GM18502 (cell line): ENCODE data around the gene ZNF474.

Experiments
- ATAC-seq: cut with Tn5 transposase; IDR thresholded peaks from one replicate; pipeline ENCODE4 v1.9.1; 2021; ENCODE audit warnings: mild to moderate bottlenecking; ENCODE audit not compliant: unreplicated experiment, poor library complexity

Gene ZNF474

DNA sequence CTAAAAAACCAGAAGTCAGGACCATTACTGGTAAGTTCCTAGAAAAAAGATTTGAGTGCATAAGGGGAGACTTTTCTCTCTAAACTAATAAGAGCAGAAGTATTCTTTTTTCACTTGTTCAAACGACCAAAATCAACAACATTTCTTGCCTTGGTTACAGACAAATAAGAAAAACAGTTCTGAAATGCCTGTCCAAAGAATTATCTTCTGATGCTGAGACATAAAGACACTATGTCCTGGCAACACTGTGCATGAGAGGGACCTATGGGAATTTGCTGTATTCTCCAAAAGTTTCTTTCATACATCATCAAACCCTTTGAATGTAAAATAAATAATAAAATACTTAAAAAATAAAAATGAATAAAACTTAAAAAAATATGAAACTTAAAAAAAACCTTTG lies 50.4 kb downstream of the ZNF474 start:
- ATAC-seq: no peak

DNA sequence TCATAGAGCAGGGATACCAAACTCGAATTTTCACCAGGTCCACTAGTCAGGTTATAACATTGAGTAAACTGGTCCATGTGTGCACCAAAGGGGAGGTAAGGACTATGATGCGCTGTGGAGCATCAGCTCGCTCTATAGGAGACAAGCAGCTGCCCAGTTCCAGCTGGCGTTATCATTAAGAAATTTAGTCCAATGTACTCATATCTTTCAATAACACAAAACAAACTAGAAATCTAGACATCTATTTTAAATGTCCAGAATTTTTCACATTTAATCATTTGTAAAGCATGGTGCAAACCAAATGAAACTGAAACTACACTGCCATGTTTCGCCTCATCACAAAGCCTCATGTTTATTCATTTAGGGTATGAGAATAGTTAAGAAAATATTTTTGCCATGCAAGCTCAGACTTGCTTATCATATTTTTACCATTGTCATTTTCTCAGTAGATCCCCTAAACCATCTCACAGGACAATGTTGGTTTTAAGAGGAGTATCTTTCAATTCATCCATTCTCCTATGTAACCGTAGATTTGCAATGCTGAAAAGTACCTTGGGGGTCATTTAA lies 50.9 kb downstream of the ZNF474 start:
- ATAC-seq: no peak

DNA sequence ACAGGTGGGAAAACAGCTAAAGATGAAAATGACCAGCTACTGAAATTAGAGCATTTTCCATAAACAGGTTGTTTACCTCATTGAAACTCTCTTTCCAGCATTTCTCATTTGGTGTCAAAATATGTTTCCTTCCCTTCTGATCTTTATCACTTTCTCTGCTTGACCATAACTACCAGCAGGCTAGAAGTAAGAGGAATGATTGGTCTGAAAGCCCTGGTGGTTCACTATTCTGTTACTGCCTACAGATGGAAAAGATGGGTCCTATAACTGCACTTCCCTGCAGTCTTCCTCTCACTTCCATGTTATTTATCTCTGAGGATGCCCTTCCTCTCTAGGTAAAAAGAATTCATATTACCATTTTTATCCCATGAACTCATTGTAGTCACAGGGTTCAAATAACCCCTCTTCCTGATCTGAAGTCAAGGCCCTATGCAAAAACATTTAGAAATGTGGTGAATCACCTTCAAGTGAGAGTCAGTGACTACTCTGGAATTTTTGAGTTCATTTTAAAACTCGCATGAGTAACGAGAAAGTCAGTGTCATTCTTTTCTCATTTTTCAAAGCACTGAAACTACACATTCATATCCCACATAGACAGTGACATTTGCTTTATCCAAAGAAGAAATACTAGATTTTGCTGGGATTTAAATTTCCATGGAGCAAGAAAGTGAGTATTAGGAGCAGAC lies 51.7 kb downstream of the ZNF474 start:
- no peak for ATAC-seq

DNA sequence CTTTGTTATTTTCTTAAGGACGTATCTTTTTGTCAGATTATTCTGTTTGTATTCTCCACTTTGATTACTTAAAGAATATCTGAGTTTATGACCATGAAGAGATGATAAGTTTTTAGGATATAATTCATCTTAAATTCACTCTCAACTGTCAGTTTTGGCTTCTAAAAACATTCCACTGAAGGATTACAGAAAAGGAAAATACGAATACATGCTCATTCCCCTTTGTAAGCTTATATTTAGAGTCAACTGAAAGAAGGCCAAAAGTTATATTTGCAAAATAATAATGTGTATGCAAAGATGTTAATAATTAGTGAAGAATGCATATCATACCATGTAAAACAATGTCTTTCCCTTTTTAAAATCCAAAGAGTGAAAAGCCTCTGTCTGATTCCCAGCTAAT lies 52.5 kb downstream of the ZNF474 start:
- ATAC-seq: no peak

DNA sequence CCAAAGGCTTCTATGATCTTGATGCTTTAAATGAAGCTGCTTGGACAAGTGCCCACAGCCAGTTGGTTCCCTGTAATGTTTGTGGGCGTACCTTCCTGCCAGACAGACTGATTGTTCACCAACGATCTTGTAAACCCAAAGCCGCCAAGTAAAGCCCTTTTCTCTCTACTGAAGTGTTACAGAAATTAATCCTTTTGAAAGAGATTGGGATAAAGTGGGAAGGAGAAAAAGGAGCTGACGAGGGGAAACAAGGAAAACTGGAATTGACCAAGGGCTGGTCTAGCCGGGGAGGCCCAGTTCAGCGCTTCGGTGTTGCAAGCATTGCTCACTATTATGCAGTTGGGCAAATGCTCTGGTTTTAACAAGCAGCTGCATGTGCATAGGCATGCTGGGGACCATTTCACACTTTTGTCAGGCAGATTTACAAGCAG lies 53.2 kb downstream of the ZNF474 start:
- no peak for ATAC-seq

DNA sequence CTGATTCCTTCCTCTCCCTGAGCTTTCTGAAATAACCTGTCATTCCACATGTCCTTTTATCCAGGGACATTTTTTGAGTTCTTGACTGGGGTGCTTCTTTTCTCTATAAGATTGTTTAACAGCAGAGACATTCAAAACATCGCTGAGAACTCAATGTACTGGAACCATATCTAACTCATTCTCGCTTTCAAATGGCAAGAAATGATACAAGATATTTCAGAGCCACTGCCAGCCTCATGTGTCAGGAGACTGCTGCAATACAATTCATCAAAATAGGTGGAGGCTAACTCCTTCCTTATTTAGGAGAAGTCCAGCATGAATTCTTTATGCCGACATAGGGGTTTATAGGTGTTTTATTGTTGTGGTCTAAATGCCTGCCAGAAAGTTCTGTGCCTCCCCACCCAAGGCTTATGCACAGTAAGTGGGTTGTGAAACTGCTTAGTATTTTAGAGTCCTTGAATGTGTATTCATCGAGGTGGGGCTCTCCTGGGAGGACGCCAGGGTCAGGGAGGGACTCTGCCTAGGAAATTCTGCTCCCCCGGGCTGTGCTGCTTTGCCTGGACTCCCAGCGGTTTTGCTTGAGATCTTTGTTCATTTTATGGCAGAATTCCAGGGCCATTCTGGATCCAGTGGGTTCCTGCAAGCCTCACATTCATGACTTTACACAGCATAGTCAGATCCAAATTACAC lies 53.9 kb downstream of the ZNF474 start:
- no peak for ATAC-seq

DNA sequence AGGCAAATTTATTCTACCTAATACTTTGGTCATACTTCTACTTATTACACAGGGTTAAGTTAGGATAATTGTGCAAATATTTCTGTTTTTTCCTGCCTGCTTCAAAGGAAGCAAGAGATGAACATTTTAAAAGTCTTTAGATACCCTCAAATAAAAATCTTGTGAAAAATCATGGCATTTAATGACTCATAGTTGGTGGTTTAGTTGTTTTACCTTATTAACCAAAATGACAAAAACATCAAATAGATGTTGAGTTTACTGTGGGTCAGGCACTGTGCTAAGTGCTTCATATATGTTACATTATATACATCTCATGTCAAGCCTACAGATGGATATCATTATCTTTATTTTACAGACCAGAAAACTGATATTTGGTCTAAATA lies 54.4 kb downstream of the ZNF474 start:
- ATAC-seq: no peak

DNA sequence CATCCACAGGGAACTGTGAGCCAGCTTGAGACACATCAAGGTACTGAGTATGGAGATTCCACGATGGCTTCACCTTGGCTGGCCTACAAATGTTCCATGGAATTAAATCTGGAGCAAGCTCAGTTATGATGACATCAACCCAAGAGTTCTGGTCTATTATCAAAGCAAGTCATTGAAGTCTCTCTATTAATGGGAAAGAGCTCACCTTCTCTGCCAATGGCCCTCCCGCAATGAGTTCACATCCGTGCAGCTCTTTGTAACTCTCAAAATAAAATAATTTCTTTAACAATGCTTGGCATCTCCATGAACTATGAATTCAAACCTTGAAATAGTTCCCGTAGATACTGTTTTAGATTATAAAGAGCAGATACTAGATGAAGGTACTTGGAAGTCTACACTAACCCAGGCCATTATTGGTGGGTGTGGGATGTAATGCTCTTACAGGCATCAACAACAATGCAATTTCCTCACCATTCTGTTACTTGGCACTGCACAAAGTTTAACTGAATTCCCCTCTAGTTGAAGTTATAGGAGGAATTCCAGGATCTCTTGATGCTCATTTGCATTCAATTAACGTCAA lies 55.4 kb downstream of the ZNF474 start:
- no peak for ATAC-seq

DNA sequence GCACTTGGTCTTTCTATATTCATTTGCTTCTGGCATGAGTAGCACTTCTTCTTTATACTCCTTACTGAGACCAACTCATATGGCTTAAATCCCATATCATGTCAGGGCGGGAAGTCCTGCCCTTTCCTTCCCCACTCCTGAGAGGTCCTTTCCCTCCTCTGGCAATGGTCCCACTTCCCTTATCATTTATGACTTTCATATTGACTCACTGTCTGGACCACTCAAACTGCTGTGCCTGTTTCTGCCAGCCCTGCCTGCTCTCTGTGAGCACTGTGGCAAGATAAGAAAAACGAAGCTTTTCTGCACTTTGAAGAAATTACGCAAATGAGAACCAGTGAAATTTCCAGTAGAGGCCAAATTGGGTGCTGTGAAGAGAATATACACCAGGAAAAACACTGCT lies 58.1 kb downstream of the ZNF474 start:
- no peak for ATAC-seq

DNA sequence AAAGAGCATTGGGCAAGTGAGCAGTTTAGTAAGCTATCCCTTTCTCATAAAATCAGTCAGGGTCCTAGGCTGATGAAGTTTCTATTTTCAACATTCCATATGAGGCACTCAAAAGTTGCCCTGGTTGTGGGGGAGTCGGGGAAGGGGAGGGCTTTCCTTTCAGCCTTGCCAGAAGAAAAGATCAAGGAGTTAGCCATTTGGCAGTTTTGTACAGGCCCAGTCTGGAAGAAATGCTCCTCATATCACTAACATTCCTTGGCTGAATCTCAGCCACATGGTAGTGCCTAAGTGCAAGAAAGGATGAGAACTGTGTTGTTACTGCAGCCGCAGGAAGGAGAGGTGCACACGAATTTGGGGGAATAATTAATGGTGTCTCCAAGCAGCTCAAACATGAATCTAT lies 60.8 kb downstream of the ZNF474 start:
- no peak for ATAC-seq

DNA sequence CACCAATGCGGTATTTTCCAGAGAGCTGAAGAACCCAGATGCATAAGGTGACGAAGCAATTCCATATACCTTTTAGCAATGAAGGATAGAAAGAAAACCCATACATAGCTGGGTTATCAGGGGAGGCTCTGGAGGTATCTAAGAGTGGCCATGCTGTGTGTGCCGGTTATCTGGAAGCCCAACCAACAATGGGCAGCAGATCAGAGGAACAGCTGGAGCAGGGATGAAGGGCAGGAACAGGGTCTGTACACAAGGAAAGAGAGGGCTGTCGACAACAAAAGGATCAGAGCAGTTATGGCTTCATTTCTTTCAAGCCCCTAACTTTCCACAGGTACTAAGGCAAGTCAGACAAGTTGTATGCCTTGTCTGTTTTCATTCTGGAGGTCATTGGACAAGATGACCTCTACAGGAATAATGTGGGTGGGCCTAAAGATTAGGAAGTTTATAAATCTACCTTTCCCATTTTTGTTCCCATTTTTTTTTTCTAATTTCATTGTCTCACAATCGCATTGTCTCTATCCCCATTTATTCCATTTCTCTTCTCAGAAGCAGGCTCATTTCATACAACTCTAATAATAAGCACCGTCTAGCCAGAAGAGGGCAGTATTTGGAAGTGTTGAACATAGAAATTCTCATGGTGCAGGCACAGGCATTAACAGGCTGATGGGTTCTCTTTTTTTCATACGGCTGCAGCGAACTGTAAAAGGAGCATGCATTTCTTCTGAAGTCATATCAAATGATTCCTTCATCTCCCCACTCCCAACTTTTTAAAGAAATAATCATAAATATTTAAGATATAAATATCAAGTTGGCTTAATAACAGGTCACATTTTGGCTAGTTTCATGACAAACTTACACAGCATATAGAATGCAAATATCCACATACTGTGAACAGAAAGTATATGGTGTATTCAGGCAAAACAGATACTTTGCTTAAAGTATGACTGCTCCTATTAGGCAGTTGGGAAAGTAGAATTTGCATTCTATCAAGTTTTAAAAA lies 63.5 kb downstream of the ZNF474 start:
- peak; percentile 85 for ATAC-seq

DNA sequence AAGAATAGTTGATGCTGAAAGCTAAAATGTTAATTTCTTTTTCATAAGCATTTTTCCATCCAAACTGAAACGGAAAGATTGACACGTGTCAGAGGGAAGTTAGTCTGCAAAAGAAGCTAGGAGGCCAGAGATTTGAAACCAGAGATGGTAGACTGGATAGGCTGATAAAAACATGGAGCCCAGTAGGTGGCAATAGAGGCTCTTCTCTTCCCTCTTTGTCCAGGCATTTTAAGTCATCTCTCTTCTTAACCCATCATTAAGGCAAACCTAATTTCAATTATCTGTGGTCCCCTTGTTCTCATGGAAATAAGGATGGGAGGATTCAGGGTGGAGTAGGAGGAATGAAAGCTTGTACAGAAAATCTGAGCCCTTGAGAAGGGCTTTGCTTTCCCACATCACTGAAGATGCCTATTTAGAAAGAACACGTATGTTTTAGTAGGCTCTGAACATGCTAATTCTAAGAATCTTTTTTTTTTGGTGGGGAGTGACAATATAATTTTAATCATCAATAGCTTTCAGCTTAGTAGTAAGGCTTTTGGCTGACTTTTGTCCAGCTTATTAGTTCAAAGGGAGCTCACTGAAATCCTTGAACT lies 66.6 kb downstream of the ZNF474 start:
- peak; percentile 35 for ATAC-seq

DNA sequence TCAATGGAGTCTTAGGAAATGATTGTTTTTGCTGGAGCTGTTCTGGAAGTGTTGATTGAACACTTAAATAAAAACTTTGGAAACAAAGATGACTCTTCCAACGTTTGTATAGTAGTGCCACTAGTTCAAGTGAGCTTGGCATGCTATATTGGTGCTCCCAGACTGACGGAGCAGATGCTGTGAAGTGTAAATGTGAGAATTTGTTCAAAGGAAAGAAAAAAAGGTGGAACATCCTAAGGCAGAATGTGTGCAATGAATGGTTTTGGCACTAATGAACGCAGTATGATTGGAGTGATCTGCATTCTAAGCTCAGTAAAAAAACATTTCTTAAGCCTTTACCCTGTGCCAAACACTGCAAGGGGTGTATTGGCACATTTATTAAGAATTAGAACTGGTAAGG lies 69.8 kb downstream of the ZNF474 start:
- no peak for ATAC-seq

DNA sequence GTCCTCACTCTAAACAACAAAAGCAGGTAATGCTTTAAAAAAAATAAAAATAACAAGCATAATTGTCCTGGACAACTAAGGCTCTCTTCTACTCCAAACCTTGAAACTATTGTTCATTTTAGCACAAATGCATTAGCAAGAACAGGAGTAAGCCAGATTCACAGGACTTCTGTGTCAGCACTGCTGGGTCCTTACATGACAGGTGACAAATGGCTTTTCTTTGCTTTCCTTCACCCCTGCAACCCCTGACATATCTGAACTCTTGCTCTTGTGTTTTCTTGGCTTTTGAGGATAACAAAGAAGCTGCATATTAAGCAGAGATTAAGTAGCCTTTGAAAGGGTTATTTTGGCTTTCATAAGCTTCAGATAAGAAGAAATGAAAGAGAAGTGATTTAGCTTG lies 71.1 kb downstream of the ZNF474 start:
- no peak for ATAC-seq

DNA sequence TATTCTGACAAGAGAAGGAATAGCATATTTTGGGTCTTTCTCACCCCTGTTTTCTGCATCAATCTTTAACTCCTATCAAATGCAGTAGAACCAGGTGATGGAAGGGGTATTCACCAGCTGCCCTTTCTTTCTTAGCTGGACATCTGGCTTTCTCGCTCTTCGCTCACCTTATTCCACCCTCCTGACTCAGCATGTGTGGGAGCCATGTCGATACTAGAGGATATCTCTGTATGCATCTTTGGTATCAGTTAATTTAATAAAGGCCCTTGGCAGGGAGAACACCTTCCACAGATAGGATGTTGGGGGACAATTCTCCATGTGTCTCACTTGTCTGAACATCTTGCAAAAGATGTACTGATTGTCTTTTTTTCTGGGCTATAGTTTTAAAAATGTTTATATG lies 71.5 kb downstream of the ZNF474 start:
- ATAC-seq: no peak

DNA sequence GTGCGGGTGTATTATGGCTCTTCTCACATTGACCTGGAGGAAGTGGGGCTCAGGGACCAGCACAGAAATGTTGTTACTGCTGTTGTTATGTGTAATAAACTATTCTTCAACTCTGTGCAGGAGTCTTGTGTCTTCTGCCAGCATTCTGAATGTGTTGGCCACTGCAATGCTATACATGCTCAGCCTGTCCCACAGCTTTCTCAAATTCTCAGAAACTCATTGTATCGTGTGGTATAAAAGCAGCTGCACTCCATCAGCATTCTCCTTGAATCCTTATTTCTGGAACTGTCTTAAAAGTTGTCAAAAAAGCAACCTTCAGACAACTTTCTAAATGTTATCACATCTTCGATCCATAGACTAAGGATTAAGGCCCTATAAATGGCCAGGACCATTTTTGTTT lies 72.0 kb downstream of the ZNF474 start:
- no peak for ATAC-seq

DNA sequence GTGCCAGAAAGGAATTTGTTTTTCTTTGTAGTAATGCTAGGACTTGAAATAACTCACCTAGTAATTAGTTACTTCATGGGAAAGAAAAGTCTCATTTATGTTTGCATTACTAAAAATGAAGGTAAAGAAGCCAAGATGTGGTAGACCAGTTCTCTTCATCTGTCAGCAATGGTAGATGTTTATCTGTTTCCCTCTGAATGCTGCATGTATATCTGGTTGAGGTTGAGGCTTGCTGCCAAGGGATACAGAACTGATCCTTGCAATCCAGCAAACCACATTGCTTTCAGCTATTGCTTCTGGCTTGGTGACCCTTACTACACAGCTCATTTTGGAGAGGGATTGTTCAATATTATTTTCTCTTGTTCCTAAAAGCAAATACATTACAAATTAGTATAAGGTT lies 73.6 kb downstream of the ZNF474 start:
- no peak for ATAC-seq
